HG02973 (cell line): Measurements from ENCODE around the gene COL23A1.

Source experiments
- ATAC-seq: cut with Tn5 transposase; IDR thresholded peaks from one replicate; pipeline ENCODE4 v1.9.1; 2021; ENCODE audit warnings: moderate library complexity; ENCODE audit not compliant: unreplicated experiment

Gene COL23A1

DNA sequence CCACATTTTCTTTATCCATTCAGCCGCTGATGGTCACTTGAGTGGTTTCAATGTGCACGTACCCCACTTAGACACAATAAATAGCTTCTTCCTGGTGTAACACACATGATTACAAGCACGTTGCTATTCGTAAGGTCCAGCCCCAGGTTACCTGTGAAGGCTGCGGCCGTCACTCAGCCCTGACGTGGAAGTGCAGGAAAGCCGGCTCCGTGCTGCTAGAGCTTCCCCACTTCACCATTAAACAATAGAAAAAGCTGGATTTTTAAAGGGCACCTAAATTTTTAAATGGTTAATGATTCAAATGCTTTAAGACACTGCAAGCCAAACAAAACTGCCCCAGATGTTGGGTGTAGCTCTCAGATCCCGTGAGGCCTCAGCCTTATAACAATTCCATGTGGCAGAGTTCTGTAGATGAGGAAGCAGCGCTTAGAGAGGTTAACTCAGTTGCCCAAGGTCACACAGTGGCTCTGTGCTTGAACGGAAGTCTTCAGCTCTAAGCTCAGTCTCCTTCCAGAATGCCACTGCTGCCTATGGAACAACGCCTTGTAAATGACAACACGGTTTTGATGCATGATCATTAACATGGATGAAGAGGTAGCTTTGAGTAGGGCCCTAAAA lies 125.7 kb downstream of the COL23A1 start:
- ATAC-seq: no peak

DNA sequence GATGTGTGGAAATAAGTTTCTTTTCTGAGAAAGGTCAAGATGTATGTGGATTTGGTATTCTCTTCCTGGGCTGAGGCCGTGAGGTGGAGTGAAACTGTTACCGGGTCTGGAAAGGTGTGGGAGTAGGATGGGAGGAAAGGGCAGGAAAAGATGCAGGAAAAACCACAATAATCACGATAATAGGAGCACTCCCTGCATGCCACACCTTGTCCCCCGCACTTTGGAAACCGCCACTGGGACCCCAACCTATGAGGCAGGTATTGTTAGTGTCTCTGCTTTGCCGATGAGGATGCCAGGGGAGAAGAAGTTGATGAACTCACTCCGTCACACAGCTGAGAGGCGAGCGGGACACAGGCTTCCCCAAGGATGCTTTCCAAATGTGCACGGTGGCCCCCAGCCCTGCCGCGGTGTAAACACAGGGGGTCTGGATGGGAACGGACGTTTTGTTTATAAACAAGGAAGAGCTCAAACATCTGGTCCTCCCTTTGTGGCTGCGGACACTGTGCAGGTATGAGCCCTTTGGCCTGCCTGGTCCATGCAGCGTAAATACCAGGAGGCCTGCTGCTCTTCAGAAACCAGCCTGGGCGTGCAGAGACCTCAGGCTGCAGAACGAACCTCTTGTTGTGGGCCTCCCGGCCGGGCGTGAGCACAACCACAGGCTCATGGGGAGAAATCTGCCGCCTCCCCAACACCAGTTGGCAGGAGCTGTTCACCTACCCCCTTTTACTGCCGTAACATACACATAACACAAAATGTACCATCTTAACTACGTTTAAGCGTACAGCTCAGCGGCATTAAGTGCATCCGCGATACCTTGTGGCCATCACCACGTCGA lies 126.7 kb downstream of the COL23A1 start:
- ATAC-seq: no peak

DNA sequence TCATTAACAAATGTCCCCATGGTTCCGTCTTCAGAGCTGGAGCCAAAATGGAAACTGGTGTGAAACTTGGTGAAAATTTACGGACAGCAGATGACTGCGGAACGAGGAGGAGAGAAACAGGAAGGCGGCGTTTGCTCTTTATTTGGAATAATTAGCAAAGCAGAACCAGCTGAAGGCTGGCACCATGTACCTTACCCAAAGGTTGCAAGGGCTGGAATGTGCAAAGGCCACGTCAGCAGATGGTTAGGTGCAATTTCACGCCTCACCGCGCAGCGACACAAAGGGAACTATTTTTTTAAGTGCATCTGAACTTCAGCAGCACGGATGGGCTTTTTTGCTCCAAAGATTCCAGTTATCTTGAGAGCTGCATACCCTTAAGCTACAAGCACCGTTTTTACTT lies 127.4 kb downstream of the COL23A1 start:
- no peak for ATAC-seq

DNA sequence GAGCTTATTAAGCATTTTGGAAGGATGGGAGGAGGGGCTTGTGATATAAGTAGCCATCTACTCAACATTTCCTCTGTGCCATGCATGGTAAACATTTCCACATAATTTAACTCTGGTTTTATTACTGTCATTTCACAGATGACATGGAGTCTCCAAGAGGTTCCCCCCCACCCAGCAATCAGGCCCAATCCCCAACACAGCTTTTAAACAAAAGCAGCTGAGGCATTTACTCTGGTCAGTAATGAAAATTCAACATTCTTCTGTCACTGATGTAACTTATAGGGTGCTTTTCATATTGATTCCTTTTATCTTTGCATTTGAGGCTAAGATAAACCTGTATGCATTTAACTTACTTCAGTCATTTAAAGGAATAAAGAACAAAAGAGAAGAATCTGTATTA lies 128.1 kb downstream of the COL23A1 start:
- no peak for ATAC-seq

DNA sequence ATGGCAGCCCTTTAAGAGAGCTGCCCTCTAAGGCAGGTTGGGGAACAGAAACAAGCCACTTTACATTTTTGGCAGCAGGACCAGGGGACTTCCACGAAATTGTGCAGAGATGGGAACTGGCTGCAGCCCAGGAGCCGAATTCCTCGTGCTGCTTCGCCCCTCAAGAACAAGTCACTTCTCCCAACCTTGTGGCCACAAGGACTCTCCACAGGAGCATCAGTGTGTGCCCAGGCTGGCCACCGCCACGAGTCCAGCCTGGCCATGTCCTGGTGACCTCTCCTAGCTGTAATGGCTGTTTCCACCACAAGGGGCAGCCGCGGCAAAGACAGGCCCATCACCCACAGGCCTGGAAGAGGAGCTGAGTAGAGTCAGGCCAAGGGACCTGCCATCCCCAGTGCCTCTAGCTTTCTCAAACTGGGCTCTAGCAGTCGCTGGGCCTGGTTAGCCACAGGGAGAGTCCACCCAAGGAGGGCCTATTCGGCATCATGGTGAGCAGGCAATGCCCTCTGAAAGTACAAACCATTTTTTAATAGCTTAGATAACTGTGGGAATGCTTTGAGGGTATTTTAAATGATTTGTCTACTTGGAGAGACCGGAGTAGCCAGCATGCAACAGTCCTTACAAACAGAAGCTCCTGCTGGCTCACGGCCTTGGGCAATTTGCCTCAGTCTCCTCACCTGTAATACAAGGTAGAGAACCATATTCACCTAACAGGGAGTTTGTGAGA lies 129.0 kb downstream of the COL23A1 start:
- no peak for ATAC-seq

DNA sequence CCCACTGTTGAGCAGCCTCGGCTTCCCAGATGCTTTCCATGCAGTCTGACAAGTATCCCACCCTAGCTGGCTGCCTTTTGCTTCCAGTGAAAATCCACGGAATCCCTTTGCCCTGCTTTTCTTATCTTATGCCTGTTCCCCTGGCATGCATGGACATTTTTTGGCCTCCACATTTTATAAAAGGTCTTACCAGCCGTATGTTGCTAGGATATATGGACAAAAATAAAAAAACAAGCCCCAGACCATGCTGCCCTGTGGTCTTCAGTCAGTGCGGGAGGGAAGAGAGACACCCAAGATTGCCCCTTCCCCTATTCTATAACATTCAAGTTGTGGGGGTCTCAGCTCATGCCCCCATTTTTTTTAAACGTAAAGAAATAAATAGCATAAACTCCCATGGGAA lies 129.6 kb downstream of the COL23A1 start:
- no peak for ATAC-seq

DNA sequence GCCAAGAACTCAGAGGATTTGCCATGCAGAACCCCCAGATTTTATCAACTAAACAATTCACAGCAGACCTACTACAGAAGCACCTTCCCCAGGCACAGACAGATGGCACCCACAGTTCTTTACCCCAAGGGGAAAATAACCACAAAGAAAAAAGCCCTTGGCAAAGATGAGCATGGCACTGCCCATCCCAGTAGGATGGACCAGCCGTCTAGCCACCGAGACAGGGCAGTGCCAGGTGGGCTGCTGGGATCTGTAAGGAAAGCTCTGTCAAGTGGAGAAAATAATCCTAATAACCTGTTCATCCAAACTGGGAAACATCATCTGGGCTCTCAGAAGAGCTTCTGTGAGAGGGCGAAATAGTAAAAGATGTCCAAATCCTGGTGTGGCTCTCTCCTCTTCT lies 130.0 kb downstream of the COL23A1 start:
- no peak for ATAC-seq

DNA sequence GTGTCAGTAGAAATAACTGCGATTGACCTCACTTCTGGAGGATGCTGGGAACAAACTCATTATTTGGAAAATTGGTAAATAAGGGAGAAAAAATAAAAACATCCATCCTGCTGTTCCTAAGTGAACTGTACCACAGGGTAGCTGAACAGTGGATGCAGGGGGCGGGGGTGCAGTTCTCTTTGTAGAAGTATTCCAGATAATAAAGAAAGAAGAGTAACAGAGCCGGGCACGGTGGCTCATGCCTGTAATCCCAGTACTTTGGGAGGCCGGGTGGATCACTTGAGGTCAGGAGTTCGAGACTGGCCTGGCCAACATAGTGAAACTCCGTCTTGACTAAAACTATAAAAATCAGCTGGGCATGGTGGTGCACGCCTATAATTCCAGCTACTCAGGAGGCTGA lies 132.1 kb downstream of the COL23A1 start:
- no peak for ATAC-seq

DNA sequence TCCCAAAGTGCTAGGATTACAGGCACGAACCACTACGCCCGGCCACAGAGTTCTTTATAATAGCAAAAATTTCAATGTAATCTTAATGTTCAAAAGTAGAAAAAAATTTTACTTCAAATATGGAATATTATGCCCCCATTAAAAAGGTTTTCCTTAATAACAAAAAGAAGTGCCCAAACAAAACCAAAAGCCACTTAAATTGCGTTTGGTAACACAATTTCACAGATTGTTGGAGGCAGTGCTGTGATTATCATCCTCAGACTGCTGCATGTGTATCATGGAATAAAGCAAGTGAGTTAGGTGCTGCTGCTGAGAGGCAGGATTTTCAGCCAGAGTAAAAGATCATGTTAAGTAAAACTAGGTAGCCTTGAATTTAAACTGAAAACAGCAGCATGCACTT lies 132.7 kb downstream of the COL23A1 start:
- ATAC-seq: no peak

DNA sequence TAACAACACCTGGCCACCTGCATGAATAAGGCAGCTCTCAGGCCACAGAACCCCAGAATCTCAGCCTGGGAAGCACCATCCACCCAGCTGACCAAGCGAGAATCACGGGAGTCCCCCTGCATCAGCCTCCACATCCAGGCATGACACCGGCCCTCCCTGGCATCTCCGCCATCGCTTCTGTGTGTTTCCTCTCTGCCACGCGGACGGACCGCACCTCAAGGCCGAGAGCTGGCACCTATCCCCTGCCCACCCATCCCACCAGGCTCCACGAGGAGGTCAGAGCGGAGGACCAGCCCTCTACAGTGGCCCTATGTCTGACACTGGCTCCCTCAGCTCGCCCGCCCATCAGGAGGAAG lies 134.7 kb downstream of the COL23A1 start:
- no peak for ATAC-seq

DNA sequence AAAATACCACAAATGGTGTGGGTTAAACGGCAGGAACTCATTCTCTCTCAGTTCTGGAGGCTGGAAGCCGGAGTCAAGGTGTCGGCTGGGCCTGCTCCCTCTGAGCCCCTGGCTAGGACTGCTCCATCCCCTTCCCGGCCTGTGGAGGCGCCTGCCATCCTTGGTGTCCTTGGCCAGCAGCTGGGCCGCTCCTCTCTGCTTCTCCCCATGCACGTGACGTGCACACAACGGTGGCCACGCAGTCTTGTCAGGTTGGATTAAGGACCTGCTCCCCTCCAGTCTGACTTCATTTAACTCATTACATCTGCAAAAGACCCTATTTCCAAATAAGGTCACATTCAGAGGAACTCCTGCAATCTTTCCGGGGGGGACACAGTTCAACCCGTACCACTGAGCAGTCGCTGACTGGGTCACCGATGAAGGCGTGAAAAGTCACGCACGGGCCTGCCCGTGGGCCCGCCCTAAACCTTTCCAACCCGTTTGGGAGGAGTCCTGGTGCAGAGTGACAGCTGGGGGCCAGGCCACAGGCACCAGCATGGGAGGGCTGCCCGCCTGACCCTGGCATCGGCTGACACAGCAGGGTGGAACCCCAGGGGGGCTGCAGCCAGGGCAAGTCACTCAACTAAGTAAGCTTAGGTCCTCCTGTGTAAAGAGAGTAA lies 135.2 kb downstream of the COL23A1 start:
- ATAC-seq: no peak

DNA sequence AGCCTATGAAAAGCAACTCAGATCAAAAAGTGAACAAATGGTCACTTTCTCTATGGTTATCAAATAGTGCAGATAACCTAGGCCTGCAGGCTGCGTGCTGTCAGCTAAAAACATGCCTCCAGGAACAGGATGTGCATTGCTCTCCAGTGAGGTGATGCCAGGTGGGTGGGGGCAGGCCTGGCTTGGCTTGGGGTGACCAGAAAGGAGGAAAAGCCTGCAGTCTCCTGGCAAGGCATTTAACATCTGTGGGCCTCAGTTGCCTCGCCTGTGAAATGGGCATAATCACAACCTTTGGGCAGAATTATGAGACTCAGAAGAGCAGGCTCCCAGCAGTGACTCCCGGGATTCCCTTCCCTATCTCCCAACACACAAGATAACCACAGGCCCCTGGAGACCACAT lies 135.9 kb downstream of the COL23A1 start:
- no peak for ATAC-seq

DNA sequence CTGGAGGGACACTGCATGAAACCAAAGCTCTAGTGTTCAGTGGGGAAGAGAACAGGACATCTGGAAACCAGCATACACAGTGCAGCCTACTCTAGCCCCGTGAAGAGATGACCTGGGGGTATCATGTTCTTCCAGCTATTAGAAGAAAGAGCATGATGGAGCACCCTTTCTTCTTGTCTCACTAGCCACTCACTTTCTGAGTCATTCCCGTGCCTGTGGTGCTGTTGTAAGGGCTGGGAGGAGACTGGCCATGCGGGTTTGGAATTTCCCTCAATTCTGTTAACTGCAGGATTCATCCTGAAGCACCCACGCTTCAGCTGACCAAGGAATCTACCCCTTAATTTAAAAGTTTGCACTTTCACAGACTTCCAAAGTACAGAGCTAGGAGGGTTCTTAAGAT lies 137.0 kb downstream of the COL23A1 start:
- no peak for ATAC-seq

DNA sequence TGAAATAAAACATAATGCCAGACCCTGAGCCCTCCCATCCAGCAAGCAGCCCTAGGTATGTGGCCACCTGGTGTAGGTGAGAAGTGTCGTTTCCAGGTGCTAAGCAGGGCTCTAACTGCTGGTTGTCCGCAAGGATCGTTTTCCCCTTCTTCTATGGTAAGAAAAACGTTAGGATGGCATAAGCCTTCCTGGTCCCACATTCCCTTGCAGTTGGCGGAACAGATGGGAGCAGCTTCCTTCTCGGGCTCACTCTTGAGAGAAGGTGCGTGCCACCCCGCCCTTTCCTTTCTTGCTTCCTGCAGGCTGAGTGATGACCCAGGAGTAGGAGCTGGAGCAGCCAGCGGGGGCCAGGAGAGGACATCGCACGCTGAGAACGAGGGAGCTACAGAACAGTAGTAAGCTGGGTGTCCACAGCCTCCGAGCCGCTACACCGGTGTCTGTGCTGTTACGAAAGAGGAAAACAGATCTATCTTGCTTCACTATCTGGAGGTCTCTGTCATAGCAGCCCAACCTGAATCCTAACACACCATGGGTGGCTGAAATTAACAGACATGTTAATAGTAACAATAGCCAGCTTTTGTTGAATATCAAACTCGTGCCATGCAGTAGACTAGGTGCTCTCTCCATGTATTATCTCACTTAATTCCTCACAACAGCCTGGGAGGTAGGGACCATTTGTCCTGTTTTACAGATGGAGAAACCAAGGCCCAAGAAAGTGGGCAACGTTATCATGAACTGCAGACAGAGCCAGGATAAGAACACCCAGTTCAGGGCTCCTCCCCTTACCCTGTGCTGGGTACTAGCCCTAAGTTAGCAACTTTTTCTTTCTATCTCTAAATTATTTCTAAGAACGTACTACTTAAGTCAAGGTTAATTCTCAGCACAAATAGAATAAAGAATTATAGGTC lies 139.8 kb downstream of the COL23A1 start:
- ATAC-seq: no peak

DNA sequence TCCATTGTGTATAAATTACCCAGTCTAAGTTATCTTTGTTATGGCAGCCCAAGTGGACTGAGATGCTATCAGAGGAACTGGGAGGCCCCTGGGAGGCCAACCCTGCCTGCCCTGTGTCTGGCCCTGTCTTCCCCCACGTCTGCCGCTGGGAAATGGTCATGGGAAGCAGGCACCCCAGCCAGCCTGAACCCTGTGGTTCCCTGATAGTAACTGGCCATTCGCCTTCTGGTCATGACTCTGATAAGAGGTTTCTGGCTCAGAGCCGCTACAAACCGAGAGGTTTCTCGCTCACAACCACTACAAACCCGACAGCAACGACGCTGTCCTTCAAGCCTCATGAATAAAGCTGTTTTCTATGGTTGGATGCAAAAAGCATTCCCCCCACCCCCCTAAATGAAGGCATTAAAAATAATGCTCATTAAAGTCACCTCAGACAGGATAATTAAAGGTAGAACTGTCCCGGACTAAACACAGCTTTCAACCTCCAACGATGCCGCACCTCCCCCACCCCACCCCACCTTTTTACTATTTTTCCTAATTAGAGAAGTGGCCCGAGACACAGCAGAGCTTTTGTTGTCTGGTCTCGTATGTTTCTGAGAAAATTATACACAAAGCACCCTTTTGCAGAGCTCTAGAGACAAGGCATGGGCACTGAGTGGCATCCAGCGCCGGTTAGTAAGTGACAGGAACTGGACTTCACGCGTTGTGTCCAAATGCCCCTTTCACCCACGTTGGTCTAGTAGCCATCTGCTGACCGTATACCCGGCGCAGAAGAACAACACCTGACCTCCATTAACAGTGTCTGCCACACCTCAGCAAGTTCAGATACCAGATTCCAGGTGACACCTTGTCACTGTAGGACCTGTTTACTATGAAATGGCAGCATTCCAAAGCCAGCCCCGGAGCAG lies 140.8 kb downstream of the COL23A1 start:
- no peak for ATAC-seq

DNA sequence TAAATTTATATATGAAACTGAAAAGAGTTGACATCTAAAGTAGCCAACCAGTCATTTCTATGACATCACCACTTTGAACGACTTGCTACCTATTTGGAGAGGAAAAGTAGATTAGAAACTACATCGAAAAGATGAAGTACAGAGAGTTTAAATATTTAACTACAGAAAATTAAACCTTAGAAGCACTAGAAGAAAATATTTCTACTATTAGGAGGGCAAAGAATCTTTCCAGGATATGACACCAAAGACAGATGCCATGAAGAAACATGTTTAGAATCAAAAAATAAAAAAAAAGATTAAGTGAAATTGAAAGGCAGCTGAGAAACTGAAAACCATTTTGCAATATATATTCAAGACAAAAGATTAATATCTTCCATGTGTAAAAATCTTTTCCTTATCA lies 144.7 kb downstream of the COL23A1 start:
- no peak for ATAC-seq

DNA sequence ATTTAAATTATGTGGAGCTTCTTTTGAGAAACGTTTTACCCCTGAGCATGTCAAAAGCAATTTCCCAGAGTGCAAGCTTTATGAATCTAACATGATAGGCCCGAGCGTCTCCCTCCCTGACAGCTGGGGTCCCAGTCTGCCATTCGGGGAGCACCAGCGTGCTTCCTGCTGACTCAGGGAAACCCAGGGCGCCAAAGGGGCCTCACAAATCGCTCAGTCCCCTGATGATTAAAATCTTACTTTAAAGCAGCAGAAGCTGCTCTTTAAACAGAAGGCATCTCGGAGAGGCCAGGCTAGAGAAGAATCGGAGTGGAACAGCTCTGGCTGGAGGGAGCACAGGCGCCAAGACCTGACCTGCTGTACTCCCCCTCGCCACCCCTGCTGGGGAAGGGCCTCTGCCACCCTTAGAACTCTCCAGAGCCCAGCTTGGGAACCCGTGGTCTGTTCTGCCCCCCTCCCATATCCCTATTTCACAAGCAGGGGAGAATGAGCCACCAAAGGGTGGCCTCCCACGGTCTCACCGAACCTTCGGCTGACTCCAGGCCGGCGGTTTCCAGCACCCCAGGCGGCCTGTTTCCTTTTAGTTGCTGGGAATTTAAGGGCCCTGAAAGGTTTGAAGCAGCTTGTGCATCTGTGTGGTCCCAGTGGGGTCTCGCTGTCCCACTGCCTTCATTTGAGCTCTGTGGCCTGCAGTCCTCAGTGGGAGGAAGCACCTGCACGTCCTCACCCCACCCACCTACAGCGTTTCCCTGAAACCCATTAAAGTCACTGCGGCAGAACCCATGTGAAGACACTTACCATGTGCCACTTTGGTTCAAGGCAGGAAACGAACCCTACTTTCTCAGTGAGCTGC lies 147.6 kb downstream of the COL23A1 start:
- no peak for ATAC-seq

DNA sequence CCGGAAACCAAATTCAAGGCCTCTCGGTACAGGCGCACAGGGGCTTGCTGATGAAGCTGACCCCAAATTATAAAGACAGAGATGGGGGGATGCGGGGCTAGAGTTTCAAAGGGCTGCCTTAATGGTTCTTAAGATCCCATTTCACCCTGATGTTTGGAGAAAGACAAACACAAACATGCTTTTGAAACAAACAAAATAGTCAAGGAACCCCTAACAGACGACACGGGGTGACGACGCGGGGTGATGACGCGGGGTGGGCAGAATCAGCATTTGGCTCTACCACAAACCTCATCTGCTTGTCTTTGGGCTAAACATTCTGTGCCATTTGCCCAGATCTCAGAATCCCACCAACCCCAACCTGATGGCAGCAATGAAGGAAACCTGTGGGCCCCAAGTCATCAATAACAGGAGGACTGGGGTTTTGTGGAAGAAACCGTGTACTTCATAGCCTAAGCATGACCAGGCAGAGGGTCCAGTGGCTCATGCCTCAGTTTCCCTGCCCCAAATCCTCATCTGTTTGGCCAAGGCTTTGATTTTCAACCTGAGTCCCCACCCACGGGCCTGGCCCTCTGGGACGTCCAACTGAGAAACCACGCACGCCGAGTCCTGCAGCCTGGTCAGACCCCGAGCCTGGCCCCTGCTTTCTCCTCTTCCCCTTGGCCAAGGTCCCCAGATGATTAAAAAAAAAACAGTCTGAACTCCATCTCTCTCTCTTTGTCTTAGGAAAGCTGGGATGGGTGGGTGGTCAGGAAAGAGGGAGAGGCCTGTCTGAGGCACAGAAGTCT lies 148.5 kb downstream of the COL23A1 start:
- no peak for ATAC-seq
